Activated T-helper 2 cell treated with anti-CD3 and anti-CD28 coated beads, Interferon-gamma antibody, Interleukin-2, Interleukin-4, amounts not matched to agents 10 μg/mL and 5 μg/mL and 100 μg/mL, durations not matched to agents 14 hours and 24 hours and 36 hours (primary cell): Measurements from ENCODE around the gene SHC3. TPM values are rescaled to one million over a fixed set of nuclear protein-coding genes. Genes with fewer than 3 reads are reported as not detected.

Experiments used
- DNase-seq: peaks from one replicate; pipeline ENCODE4 v3.0.0; 2021; ENCODE audit warnings: low spot score
- H3K27ac Mint-ChIP-seq: one replicate; pipeline ENCODE4 v1.8.0; 2021; ENCODE audit warnings: mixed read lengths
- H3K27me3 Mint-ChIP-seq: one replicate; pipeline ENCODE4 v1.8.0; 2021; ENCODE audit warnings: low read depth, mixed read lengths
- H3K36me3 Mint-ChIP-seq: one replicate; pipeline ENCODE4 v1.8.0; 2021; ENCODE audit warnings: low read depth, mixed read lengths
- H3K4me1 Mint-ChIP-seq: one replicate; pipeline ENCODE4 v1.8.0; 2021; ENCODE audit warnings: low read depth, mixed read lengths
- H3K4me3 Mint-ChIP-seq: one replicate; pipeline ENCODE4 v1.8.0; 2021; ENCODE audit warnings: low read depth, mild to moderate bottlenecking, moderate library complexity, mixed read lengths
- H3K9me3 Mint-ChIP-seq: one replicate; pipeline ENCODE4 v1.8.0; 2021; ENCODE audit warnings: mixed read lengths
- intact Hi-C: fragments of 100-400 bp; cut with micrococcal nuclease; formaldehyde crosslinking; loops from one replicate; pipeline ENCODE4 v1.15.1; 2023
- total RNA-seq: library from RNA; stranded (reverse); gene quantifications from 2 replicates; pipeline ENCODE4 v1.2.3, GENCODE V29; 2022

The SHC3 gene
- total RNA-seq, 1 donor from 2014 or later: not detected

DNA sequence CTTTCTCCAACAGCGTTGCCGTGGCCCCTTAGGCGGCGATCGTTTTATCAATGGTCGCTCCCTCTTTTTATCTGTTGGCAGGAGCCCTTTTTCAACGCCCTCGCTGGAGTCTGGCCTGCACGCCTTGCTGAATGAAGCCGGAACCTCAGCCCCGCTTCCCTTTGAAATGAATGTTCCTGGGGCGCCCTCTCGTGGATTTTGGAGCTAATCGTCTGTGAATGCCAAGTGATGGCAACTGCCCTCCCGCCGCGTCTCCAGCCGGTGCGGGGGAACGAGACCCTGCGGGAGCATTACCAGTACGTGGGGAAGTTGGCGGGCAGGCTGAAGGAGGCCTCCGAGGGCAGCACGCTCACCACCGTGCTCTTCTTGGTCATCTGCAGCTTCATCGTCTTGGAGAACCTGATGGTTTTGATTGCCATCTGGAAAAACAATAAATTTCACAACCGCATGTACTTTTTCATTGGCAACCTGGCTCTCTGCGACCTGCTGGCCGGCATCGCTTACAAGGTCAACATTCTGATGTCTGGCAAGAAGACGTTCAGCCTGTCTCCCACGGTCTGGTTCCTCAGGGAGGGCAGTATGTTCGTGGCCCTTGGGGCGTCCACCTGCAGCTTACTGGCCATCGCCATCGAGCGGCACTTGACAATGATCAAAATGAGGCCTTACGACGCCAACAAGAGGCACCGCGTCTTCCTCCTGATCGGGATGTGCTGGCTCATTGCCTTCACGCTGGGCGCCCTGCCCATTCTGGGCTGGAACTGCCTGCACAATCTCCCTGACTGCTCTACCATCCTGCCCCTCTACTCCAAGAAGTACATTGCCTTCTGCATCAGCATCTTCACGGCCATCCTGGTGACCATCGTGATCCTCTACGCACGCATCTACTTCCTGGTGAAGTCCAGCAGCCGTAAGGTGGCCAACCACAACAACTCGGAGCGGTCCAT, 177.4 kb downstream of the SHC3 start:
- Mint-ChIP-seq H3K4me3 (no peak overlapping the region), H3K36me3 (peaks cover 11% of the 10 kb centered on the region), H3K4me1 (peaks cover 2% of the 10 kb centered on the region), H3K27ac (no peak overlapping the region), H3K27me3 (no peaks in the 10 kb centered on the region), H3K9me3 (no peaks in the 10 kb centered on the region)
- peak; percentile 65 for DNase-seq
- intact Hi-C loops: loop anchor here (2.0 to 5.0 kb wide), 3 partner anchors 340 to 1049 kb away; no protein-coding TSS in a partner anchor

GRCh38 chr9:89000371-89000781, 178.2 kb downstream of the SHC3 start:
- intact Hi-C loops: loop anchor here (2.0 to 5.0 kb wide), 3 partner anchors 340 to 1048 kb away; no protein-coding TSS in a partner anchor
- H3K27me3 Mint-ChIP-seq: no peaks in the 10 kb centered on the region
- no peak overlapping the region for H3K27ac Mint-ChIP-seq
- no peak for DNase-seq
- peaks cover 14% of the 10 kb centered on the region for H3K36me3 Mint-ChIP-seq
- no peak overlapping the region for H3K4me3 Mint-ChIP-seq
- H3K4me1 Mint-ChIP-seq: peaks cover 2% of the 10 kb centered on the region
- H3K9me3 Mint-ChIP-seq: no peaks in the 10 kb centered on the region

DNA sequence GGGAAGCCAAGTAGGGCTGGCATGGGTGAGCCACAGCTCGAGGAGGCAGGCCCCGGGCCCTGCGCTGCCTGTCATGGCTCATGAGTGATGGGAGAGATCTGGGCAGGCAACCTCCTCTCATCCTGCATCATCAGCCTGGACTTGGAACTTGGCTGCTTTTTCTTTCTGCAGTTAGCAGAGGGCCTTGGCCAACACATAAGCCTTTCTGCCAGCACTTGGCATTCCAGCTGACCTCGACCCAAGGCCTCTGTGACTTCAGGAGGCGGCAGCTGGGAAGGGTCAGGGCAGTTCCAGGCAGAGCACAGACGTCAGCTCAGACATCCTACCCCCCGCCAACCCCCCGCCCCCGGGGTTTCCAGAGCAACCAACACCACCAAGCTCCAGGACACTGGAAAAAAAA, 179.7 kb downstream of the SHC3 start:
- peaks cover 14% of the 10 kb centered on the region for H3K36me3 Mint-ChIP-seq
- H3K4me1 Mint-ChIP-seq: peaks cover 2% of the 10 kb centered on the region
- H3K27me3 Mint-ChIP-seq: no peaks in the 10 kb centered on the region
- DNase-seq: no peak
- intact Hi-C loops: no loop called here
- H3K4me3 Mint-ChIP-seq: no peak overlapping the region
- H3K9me3 Mint-ChIP-seq: no peaks in the 10 kb centered on the region
- no peak overlapping the region for H3K27ac Mint-ChIP-seq

GRCh38 chr9:88998503-88998902, 180.1 kb downstream of the SHC3 start:
- no peaks in the 10 kb centered on the region for H3K27me3 Mint-ChIP-seq
- no peak overlapping the region for H3K4me3 Mint-ChIP-seq
- no peak overlapping the region for H3K27ac Mint-ChIP-seq
- DNase-seq: no peak
- intact Hi-C loops: no loop called here
- H3K36me3 Mint-ChIP-seq: peaks cover 14% of the 10 kb centered on the region
- H3K9me3 Mint-ChIP-seq: no peaks in the 10 kb centered on the region
- H3K4me1 Mint-ChIP-seq: peaks cover 2% of the 10 kb centered on the region

DNA sequence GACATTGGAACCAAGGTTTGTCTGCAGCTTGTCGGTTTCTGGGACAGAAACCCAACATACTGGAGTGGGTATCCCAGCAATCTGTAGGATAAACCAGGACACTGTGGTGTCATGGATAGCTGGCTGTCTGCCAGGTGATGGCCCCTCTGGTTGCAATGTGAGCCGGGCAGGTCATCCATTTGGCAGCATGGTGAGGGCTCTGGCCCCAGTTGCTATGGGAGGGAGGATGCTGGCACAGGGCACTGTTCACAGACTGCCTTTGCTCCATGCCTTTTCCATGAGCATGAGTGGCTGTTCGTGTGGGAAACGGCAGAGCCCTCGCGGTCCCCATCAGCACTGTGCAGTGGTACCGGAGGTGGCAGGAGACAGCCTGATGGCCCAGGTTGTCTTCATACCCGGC, 181.0 kb downstream of the SHC3 start:
- no peak overlapping the region for H3K4me3 Mint-ChIP-seq
- intact Hi-C loops: no loop called here

DNA sequence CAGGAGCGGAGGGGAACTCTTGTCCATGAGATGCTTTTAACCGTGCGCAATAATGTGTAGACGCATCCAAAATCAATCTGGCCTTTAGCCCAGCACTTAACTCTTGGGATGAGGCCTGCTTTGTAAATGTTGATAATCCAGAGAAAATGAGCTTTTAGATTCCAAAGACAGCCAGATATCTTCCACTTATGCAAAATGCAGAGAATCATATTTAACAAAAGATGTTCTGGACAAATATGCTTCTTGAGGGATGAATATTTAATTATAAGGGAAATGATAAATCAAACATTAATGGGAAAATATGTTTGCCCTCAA, 181.7 kb downstream of the SHC3 start:
- no peaks in the 10 kb centered on the region for H3K9me3 Mint-ChIP-seq
- H3K27ac Mint-ChIP-seq: no peak overlapping the region
- peaks cover 11% of the 10 kb centered on the region for H3K27me3 Mint-ChIP-seq
- intact Hi-C loops: no loop called here
- no peak for DNase-seq
- peaks cover 12% of the 10 kb centered on the region for H3K4me1 Mint-ChIP-seq
- no peak overlapping the region for H3K4me3 Mint-ChIP-seq
- peaks cover 11% of the 10 kb centered on the region for H3K36me3 Mint-ChIP-seq

More for the DNA sequence above, 181.0 kb downstream of the SHC3 start:
- Mint-ChIP-seq H3K4me1 (peaks cover 5% of the 10 kb centered on the region), H3K27ac (no peak overlapping the region), H3K27me3 (peaks cover 3% of the 10 kb centered on the region), H3K36me3 (peaks cover 17% of the 10 kb centered on the region), H3K9me3 (no peaks in the 10 kb centered on the region)
- no peak for DNase-seq

GRCh38 chr9:88996046-88996920, 182.3 kb downstream of the SHC3 start:
- Mint-ChIP-seq H3K36me3 (peaks cover 8% of the 10 kb centered on the region), H3K27me3 (peaks cover 13% of the 10 kb centered on the region), H3K9me3 (no peaks in the 10 kb centered on the region), H3K4me3 (no peak overlapping the region), H3K4me1 (peaks cover 15% of the 10 kb centered on the region), H3K27ac (no peak overlapping the region)
- intact Hi-C loops: no loop called here
- DNase-seq: no peak

DNA sequence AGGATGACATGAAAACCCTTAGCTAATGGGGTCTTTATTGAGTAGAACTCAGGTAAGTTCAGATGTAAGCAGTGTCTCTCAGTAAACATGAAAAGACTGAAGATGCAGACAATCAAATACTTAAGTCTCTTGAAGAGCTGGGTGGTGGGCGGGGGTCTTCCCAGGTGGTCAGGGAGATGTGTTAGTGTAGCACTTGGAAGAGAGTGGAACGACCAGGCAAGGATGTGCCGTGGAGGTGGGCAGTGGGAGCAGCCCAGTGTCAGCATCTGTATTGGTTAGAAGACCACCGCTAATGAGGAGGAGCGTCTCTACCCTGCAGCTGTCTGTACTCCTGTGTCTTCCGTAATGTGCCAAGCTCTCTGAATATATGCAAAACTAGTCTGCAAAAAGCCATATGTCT, 183.0 kb downstream of the SHC3 start:
- Mint-ChIP-seq H3K27me3 (peaks cover 13% of the 10 kb centered on the region), H3K4me1 (peaks cover 13% of the 10 kb centered on the region), H3K9me3 (no peaks in the 10 kb centered on the region), H3K4me3 (no peak overlapping the region), H3K36me3 (peaks cover 8% of the 10 kb centered on the region), H3K27ac (no peak overlapping the region)
- DNase-seq: no peak
- intact Hi-C loops: no loop called here

DNA sequence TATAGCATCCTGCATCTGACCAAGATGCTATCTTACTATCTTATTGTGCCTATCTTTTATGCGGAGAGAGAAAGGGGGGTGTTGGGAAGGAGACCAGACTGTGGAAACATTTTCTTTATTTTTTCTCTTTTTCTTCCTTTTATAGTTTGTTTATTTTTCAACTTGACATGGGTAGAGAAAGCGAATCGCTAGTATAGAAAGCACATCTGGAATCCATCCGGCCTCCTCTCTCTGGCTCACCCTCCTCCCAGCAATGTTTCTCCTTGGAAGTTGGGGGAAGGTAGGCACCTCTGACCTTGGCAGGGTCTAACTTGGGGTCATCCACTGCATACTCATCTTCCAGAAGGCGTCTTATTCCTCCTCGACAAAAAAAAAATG, 183.4 kb downstream of the SHC3 start:
- DNase-seq: no peak
- intact Hi-C loops: no loop called here
- H3K9me3 Mint-ChIP-seq: no peaks in the 10 kb centered on the region
- no peak overlapping the region for H3K4me3 Mint-ChIP-seq
- H3K36me3 Mint-ChIP-seq: peaks cover 8% of the 10 kb centered on the region
- peaks cover 15% of the 10 kb centered on the region for H3K4me1 Mint-ChIP-seq
- no peak overlapping the region for H3K27ac Mint-ChIP-seq
- H3K27me3 Mint-ChIP-seq: peaks cover 13% of the 10 kb centered on the region

GRCh38 chr9:88994469-88995199, 184.0 kb downstream of the SHC3 start:
- intact Hi-C loops: no loop called here
- H3K27me3 Mint-ChIP-seq: peaks cover 13% of the 10 kb centered on the region
- H3K36me3 Mint-ChIP-seq: peaks cover 8% of the 10 kb centered on the region
- no peak for DNase-seq
- H3K9me3 Mint-ChIP-seq: no peaks in the 10 kb centered on the region
- H3K4me1 Mint-ChIP-seq: peaks cover 18% of the 10 kb centered on the region
- H3K27ac Mint-ChIP-seq: no peak overlapping the region
- no peak overlapping the region for H3K4me3 Mint-ChIP-seq

- no peak for DNase-seq
- H3K27ac Mint-ChIP-seq: no peak overlapping the region
- peaks cover 8% of the 10 kb centered on the region for H3K36me3 Mint-ChIP-seq
- no peak overlapping the region for H3K4me3 Mint-ChIP-seq
- peaks cover 25% of the 10 kb centered on the region for H3K4me1 Mint-ChIP-seq
- no peaks in the 10 kb centered on the region for H3K9me3 Mint-ChIP-seq
- intact Hi-C loops: no loop called here
- H3K27me3 Mint-ChIP-seq: peaks cover 13% of the 10 kb centered on the region
Measured at GRCh38 chr9:88993871-88994460, 184.7 kb downstream of the SHC3 start.

GRCh38 chr9:88993327-88993726, 185.3 kb downstream of the SHC3 start:
- Mint-ChIP-seq H3K27ac (no peak overlapping the region), H3K9me3 (no peaks in the 10 kb centered on the region), H3K27me3 (peaks cover 13% of the 10 kb centered on the region)

More at GRCh38 chr9:88993327-88993726, 185.3 kb downstream of the SHC3 start:
- Mint-ChIP-seq H3K4me3 (no peak overlapping the region), H3K4me1 (peaks cover 31% of the 10 kb centered on the region), H3K36me3 (peaks cover 8% of the 10 kb centered on the region)
- no peak for DNase-seq
- intact Hi-C loops: no loop called here
